ENCODE measurements around the gene C1orf116. TPM values are rescaled to one million over a fixed set of nuclear protein-coding genes. Genes with fewer than 3 reads are reported as not detected.

The C1orf116 gene
- under 1 TPM in 1 of 4 donors, not detected in 3; 0.62 TPM for total RNA-seq

DNA sequence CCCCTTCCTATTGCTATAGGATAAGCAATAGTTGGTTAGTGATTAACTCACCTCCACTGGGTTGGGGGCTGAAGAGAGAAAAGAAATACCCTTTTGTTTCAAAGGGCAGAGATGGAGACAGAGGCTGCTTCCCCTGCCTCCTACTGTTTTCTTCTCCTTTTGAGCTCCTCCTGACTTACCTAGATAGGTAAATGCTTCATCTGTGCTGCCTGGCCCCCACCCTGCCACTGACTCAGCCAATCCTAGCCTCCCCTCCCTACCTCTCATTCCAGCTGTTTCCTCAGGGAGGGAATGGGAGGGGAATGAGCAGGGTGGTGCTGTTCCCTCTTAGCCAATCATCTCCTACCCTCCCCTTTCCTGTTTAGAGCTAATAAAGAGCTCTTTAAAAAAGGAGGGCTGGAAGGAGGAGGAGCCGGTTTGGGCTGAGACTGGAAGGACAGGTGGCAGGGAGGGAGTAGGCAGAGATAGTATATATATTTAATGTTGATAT is at the start of gene C1orf116:
Gene C1orf116 (minus strand): TSS at position 229 of the 490 bp plus-strand sequence. CDS start 5,158 bp downstream, outside the sequence.
- Histone ChIP-seq H3K4me3 (no peak within 1 kb of the TSS), H3K27me3 (no peaks in the 10 kb centered on the region), H3K9me3 (no peaks in the 10 kb centered on the region), H3K36me3 (no peaks in the 10 kb centered on the region), H3K27ac (no peak within 1 kb of the TSS), H3K4me1 (no peaks in the 10 kb centered on the region)
- intact Hi-C loops (cut with DNase I; ENCODE audit: low total_unique reads), result no loop called here
- TF ChIP-seq, protein P1, sequence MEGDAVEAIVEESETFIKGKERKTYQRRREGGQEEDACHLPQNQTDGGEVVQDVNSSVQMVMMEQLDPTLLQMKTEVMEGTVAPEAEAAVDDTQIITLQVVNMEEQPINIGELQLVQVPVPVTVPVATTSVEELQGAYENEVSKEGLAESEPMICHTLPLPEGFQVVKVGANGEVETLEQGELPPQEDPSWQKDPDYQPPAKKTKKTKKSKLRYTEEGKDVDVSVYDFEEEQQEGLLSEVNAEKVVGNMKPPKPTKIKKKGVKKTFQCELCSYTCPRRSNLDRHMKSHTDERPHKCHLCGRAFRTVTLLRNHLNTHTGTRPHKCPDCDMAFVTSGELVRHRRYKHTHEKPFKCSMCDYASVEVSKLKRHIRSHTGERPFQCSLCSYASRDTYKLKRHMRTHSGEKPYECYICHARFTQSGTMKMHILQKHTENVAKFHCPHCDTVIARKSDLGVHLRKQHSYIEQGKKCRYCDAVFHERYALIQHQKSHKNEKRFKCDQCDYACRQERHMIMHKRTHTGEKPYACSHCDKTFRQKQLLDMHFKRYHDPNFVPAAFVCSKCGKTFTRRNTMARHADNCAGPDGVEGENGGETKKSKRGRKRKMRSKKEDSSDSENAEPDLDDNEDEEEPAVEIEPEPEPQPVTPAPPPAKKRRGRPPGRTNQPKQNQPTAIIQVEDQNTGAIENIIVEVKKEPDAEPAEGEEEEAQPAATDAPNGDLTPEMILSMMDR (IDR thresholded peaks at IDR 0.05), result no peak
- TF ChIP-seq POLR2A (IDR thresholded peaks at IDR 0.05), result no peak
- DNase-seq, result no peak

DNA sequence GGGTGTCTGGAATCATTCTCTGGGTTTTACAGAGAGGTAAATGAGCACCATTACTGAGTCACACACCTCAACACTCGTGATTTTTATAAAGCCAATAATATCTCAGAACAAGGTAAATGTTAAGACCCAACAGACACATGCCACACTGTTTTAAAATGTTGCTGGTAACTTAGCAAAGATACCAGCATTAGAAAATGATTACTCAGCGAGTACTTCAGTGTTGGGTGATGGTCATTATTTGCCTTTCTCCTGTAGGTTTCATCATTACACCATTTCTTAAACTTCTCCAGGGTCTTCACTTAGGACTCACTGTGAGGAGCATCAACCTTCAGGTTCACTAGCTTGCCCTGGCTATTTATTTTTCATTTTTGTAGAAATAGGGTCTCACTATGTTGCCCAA is 49.2 kb upstream of the C1orf116 start:
- Histone ChIP-seq H3K27ac (no peak overlapping the region), H3K36me3 (no peaks in the 10 kb centered on the region), H3K4me1 (no peaks in the 10 kb centered on the region), H3K9me3 (no peaks in the 10 kb centered on the region), H3K27me3 (no peaks in the 10 kb centered on the region), H3K4me3 (no peak overlapping the region)
- intact Hi-C loops (cut with DNase I; ENCODE audit: low total_unique reads), result no loop called here
- no peak for DNase-seq
- TF ChIP-seq, protein P1 (IDR thresholded peaks at IDR 0.05), result no peak
- no peak for TF ChIP-seq POLR2A (IDR thresholded peaks at IDR 0.05)

DNA sequence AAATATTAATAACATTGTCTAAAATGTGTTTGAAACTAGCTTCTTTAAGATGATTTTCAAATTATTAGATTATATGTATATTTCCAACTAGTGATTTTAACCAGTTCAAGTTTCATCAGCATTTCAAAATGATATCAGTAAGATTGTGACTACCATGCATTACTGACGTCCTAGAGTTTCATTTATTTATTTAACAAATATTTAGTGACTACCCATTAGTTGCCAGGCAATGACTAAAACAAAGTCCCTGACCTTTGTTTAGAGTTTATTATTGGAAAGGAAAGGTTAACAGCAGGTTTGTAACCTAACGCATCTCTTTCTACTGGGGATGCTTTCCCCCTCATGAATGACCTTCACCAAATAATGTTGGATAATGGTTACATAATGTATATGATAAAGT is 48.5 kb upstream of the C1orf116 start:
- Histone ChIP-seq H3K36me3 (no peaks in the 10 kb centered on the region), H3K27me3 (no peaks in the 10 kb centered on the region), H3K27ac (no peak overlapping the region), H3K9me3 (no peaks in the 10 kb centered on the region), H3K4me3 (no peak overlapping the region), H3K4me1 (no peaks in the 10 kb centered on the region)
- DNase-seq, result no peak
- TF ChIP-seq POLR2A (IDR thresholded peaks at IDR 0.05), result no peak
- TF ChIP-seq, protein P1 (IDR thresholded peaks at IDR 0.05), result no peak
- intact Hi-C loops (cut with DNase I; ENCODE audit: low total_unique reads), result no loop called here

DNA sequence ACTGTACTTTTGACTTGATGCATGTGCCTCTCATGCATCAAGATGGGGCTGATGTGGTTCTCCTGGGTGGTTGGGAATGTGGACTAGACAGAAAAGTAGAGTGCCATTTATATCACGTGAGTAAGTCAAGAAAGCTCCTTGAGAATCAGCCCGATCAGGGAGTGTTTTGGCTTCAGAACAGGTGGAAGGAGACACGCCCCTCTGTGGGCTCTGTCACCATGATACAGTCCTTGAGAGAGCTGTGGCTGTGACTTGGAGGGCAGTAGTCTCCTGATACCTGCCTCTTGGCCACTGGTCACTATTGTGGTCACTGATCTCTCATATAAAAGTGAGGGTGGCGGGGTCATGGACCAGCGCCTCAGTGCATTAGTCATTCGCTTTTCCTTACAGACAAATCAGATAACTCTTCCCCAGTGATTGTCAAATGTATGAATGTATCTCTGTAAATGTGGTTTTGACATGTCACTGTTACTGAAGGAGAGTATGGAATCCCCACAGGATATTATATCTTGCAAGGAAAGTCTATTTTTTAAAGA is 47.2 kb upstream of the C1orf116 start:
- Histone ChIP-seq H3K4me1 (no peaks in the 10 kb centered on the region), H3K27me3 (no peaks in the 10 kb centered on the region), H3K36me3 (no peaks in the 10 kb centered on the region), H3K27ac (no peak overlapping the region), H3K4me3 (no peak overlapping the region), H3K9me3 (no peaks in the 10 kb centered on the region)
- TF ChIP-seq POLR2A (IDR thresholded peaks at IDR 0.05), result no peak
- TF ChIP-seq, protein P1 (IDR thresholded peaks at IDR 0.05), result no peak
- intact Hi-C loops (cut with DNase I; ENCODE audit: low total_unique reads), result no loop called here
- no peak for DNase-seq

DNA sequence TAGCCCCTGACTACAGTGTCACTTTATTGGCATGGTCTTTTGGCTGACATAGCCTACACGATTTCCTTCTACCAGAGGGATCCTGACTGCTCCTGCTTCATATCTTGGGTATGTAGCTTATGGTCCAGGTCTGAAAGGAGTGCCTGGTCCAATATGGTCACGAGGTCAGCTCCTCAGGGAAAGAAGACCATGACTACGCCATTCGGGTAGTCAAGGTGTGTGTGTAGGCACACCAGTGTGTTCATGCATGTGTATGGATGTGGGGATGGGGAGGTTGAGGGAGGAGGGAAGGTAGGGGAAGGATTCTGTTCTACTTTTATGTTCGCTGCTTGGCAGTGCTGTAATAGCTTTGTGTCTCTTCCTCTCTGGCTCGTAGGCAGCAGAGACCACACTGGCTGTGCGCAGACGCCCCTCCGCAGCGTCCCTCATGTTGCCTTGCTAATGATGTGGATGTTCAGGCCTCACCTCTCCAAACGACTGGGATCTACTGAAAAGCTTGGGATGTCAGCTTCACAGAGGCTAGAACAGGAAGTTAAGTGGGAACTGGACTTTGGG is 46.1 kb upstream of the C1orf116 start:
- Histone ChIP-seq H3K4me3 (no peak overlapping the region), H3K4me1 (no peaks in the 10 kb centered on the region), H3K36me3 (no peaks in the 10 kb centered on the region), H3K27me3 (no peaks in the 10 kb centered on the region), H3K9me3 (no peaks in the 10 kb centered on the region), H3K27ac (no peak overlapping the region)
- intact Hi-C loops (cut with DNase I; ENCODE audit: low total_unique reads), result no loop called here
- DNase-seq, result no peak
- TF ChIP-seq, protein P1 (IDR thresholded peaks at IDR 0.05), result no peak
- no peak for TF ChIP-seq POLR2A (IDR thresholded peaks at IDR 0.05)
